ENCODE measurements around the gene KLHL34. TPM values are rescaled to one million over a fixed set of nuclear protein-coding genes. Genes with fewer than 3 reads are reported as not detected.

Gene KLHL34, protein sequence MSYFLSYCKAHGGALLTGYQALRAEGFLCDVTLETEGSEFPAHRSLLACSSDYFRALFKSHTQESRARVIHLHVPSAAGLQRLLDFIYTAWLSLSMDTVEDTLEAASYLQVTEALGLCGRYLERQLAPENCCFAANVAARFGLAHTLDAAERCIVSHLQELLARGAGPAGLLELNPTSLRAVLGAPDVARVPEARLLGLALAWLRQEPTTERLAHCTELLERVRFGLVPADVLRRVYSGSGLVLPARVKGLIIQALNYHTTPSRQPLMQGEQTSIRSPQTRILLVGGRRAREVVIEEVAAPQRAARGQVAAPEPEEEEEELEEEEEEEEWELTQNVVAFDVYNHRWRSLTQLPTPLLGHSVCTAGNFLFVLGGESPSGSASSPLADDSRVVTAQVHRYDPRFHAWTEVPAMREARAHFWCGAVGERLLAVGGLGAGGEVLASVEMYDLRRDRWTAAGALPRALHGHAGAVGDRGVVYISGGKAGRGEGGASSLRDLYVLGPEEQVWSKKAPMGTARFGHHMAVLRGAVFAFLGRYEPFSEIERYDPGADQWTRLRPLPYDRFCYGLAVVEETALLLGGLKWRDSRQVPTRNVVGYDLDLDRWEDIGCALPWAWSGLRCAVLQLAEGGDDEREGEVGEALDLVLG
- total RNA-seq: under 1 TPM in 1 of 4 donors, not detected in 3; 0.30 TPM

GRCh38 chrX:21658152-21658737 is at the start of gene KLHL34:
Gene KLHL34 (minus strand): TSS chrX:21658330. CDS start chrX:21657788, 542 bp downstream.
- peak within 1 kb of the TSS in 2 of 4 donors; percentile 33 to 39 for H3K4me3 ChIP-seq
- H3K27me3 ChIP-seq: peaks cover 0 to 21% of the 10 kb centered on the region in 2 donors
- no peaks in the 10 kb centered on the region for H3K36me3 ChIP-seq
- no peak for DNase-seq (ENCODE audit: low spot score in 2 of 2)
- TF ChIP-seq POLR2A (IDR thresholded peaks at IDR 0.05) (no peak), EP300 (IDR thresholded peaks at IDR 0.05) (no peak)
- TF ChIP-seq, protein P1, sequence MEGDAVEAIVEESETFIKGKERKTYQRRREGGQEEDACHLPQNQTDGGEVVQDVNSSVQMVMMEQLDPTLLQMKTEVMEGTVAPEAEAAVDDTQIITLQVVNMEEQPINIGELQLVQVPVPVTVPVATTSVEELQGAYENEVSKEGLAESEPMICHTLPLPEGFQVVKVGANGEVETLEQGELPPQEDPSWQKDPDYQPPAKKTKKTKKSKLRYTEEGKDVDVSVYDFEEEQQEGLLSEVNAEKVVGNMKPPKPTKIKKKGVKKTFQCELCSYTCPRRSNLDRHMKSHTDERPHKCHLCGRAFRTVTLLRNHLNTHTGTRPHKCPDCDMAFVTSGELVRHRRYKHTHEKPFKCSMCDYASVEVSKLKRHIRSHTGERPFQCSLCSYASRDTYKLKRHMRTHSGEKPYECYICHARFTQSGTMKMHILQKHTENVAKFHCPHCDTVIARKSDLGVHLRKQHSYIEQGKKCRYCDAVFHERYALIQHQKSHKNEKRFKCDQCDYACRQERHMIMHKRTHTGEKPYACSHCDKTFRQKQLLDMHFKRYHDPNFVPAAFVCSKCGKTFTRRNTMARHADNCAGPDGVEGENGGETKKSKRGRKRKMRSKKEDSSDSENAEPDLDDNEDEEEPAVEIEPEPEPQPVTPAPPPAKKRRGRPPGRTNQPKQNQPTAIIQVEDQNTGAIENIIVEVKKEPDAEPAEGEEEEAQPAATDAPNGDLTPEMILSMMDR (IDR thresholded peaks at IDR 0.05): no peak
- WGBS, 2 donors: 0 to 59% methylated on average over 4 to 44 of the region's 60 CpGs
- no peaks in the 10 kb centered on the region for H3K4me1 ChIP-seq
- no peak within 1 kb of the TSS for H3K27ac ChIP-seq
- H3K9me3 ChIP-seq: peaks cover 0 to 4% (median 0%) of the 10 kb centered on the region in 4 donors

- Histone ChIP-seq H3K27ac (no peak overlapping the region), H3K4me3 (no peak overlapping the region), H3K27me3 (no peaks in the 10 kb centered on the region), H3K9me3 (no peaks in the 10 kb centered on the region), H3K36me3 (no peaks in the 10 kb centered on the region), H3K4me1 (no peaks in the 10 kb centered on the region)
- TF ChIP-seq POLR2A (IDR thresholded peaks at IDR 0.05) (no peak), EP300 (IDR thresholded peaks at IDR 0.05) (no peak)
- TF ChIP-seq, protein P1 (IDR thresholded peaks at IDR 0.05): no peak
- 73 to 93% methylated on average over 3 to 4 of the region's 4 CpGs for WGBS, 2 donors
- no peak for DNase-seq (ENCODE audit: low spot score in 2 of 2)
Observed at GRCh38 chrX:21705225-21705624, 47.1 kb upstream of the KLHL34 start.

GRCh38 chrX:21702725-21703124 is 44.6 kb upstream of the KLHL34 start:
- H3K27ac ChIP-seq: no peak overlapping the region
- TF ChIP-seq, protein P1 (IDR thresholded peaks at IDR 0.05): no peak
- TF ChIP-seq POLR2A (IDR thresholded peaks at IDR 0.05) (no peak), EP300 (IDR thresholded peaks at IDR 0.05) (no peak)
- no peaks in the 10 kb centered on the region for H3K4me1 ChIP-seq
- WGBS, 2 donors: 63 to 68% methylated on average over 4 of the region's 4 CpGs
- H3K27me3 ChIP-seq: no peaks in the 10 kb centered on the region
- H3K4me3 ChIP-seq: no peak overlapping the region
- H3K9me3 ChIP-seq: no peaks in the 10 kb centered on the region
- H3K36me3 ChIP-seq: no peaks in the 10 kb centered on the region
- DNase-seq (ENCODE audit: low spot score in 2 of 2): no peak

DNA sequence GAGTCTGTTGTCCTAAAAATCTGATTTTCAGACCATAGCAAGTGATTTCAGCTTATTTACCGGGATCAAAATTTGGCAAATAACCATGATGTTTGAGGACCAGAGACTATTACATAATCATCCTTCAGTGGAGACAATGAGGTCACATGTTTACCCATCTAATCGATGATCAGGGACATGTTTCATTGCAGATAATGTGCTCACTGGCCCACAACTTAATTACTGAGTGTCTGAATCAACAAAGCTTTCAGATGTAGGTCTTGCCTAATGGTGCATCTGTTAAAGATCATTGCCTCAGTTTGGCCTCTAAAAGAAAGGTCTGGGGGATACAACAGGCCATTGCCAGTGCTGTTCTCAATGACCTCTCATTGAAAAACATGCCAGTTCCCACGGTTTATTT is 42.8 kb upstream of the KLHL34 start:
- Histone ChIP-seq H3K36me3 (no peaks in the 10 kb centered on the region), H3K4me1 (no peaks in the 10 kb centered on the region), H3K4me3 (no peak overlapping the region), H3K27ac (no peak overlapping the region), H3K27me3 (no peaks in the 10 kb centered on the region), H3K9me3 (no peaks in the 10 kb centered on the region)
- no peak for TF ChIP-seq EP300 (IDR thresholded peaks at IDR 0.05)
- TF ChIP-seq POLR2A (IDR thresholded peaks at IDR 0.05): no peak
- WGBS, 2 donors: 49 to 59% methylated on average over 3 of the region's 3 CpGs
- no peak for DNase-seq (ENCODE audit: low spot score in 2 of 2)

DNA sequence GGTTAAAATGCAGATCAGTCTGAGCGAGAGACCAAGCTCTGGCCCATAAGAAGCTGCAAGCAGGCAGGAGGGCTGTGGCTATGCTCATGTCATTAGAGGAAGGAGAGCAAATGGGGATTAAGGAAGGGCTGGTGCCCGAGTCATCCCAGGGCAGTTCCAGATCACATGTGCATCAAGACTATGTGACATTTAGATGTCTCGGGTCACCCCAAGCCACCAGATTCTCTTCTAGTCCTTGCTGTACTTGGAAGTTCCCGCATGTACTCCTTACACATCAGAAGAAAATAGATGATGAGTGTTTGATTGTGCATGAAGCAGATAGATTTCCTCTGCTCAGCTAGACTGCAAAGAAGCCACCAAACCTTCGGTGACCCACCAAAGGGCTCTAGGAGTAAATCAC is 42.1 kb upstream of the KLHL34 start:
- TF ChIP-seq, protein P1 (IDR thresholded peaks at IDR 0.05): no peak
- TF ChIP-seq POLR2A (IDR thresholded peaks at IDR 0.05) (no peak), EP300 (IDR thresholded peaks at IDR 0.05) (no peak)
- WGBS, 2 donors: 77 to 93% methylated on average over 5 of the region's 5 CpGs
- Histone ChIP-seq H3K27me3 (no peaks in the 10 kb centered on the region), H3K36me3 (no peaks in the 10 kb centered on the region), H3K27ac (no peak overlapping the region), H3K4me1 (no peaks in the 10 kb centered on the region), H3K9me3 (no peaks in the 10 kb centered on the region), H3K4me3 (no peak overlapping the region)
- no peak for DNase-seq (ENCODE audit: low spot score in 2 of 2)
